K562 (cell line): ENCODE data around the gene LRRC25. TPM values are rescaled to one million over a fixed set of nuclear protein-coding genes. Genes with fewer than 3 reads are reported as not detected.

Experiments used
- CBX5 ChIP-seq: IDR thresholded peaks from 2 replicates; pipeline ENCODE4 v1.6.1; 2014; ENCODE audit warnings: low read depth, borderline replicate concordance
- CCNT2 ChIP-seq: IDR thresholded peaks from 2 replicates; pipeline ENCODE4 v1.6.1; 2011; ENCODE audit warnings: borderline replicate concordance, low read depth, mild to moderate bottlenecking, moderate library complexity, mixed read lengths, low read length; ENCODE audit not compliant: insufficient read length; ENCODE audit errors: extremely low read depth
- EGR1 ChIP-seq: fragments of 450-650 bp; conservative IDR thresholded peaks from 2 replicates; pipeline ENCODE4 v1.6.1; 2017; ENCODE audit warnings: mild to moderate bottlenecking
- HEY1 ChIP-seq: fragments of 250-450 bp; sonication (Bioruptor Pico); IDR thresholded peaks from 2 replicates; pipeline ENCODE4 v1.5.0; 2020; ENCODE audit warnings: mild to moderate bottlenecking, moderate library complexity, borderline replicate concordance
- KLF1 ChIP-seq: fragments of 450-650 bp; IDR thresholded peaks from 2 replicates; pipeline ENCODE4 v1.6.1; 2016; ENCODE audit warnings: missing genetic modification characterization, missing compliant biosample characterization
- ZNF24 ChIP-seq: fragments of 450-650 bp; IDR thresholded peaks from 2 replicates; pipeline ENCODE4 v1.6.1; 2016
- ZNF589 ChIP-seq: fragments of 200-800 bp; sonication (Bioruptor generic); IDR thresholded peaks from 2 replicates; pipeline ENCODE4 v1.6.1; 2016; ENCODE audit warnings: low read depth, missing genetic modification characterization, missing compliant biosample characterization
- polyA plus RNA-seq, 8 experiments: library from polyadenylated mRNA; depleted of rRNA in 4 of 8; stranded (reverse) in 5 of 8; unstranded in 3 of 8; fragments of >200 nt; fragmentation: Nextera tagmentation in 2 of 8; fragmentation: Illumina TruSeq in 1 of 8; extraction: Ambion mirVana in 2 of 8; extraction: Trizol in 1 of 8; gene quantifications; 2 replicates each; pipeline versions ENCODE4 v1.2.1 to v1.2.3, GENCODE V29; 2011 to 2014; ENCODE audit warnings: inconsistent platforms in 1 of 8, missing spikeins in 1 of 8
- total RNA-seq, 7 experiments: library from RNA; depleted of rRNA in 6 of 7; stranded (reverse); fragments of >200 nt in 6 of 7; fragmentation: Illumina TruSeq in 2 of 7; extraction: Trizol in 2 of 7; gene quantifications; 2 replicates each; pipeline versions ENCODE4 v1.2.1 to v1.2.3, GENCODE V29; 2011 to 2021; ENCODE audit warnings: low replicate concordance in 1 of 7
- TF ChIP-seq, protein P1 (sequence below), 2 experiments: fragments of 450-650 bp in 1 of 2; sonication (generic) in 1 of 2; formaldehyde crosslinking in 1 of 2; IDR thresholded peaks; 2 replicates each; pipeline versions ENCODE4 v1.7.1 to v1.9.0; 2016 to 2022; ENCODE audit warnings: inconsistent platforms in 1 of 2, mild to moderate bottlenecking in 1 of 2, missing genetic modification reagents in 1 of 2
- TF ChIP-seq, protein P2 (sequence below): fragments of 200-800 bp; sonication (Bioruptor generic); IDR thresholded peaks from 2 replicates; pipeline ENCODE4 v1.6.1; 2016; ENCODE audit warnings: missing genetic modification characterization, missing compliant biosample characterization
- TF ChIP-seq, protein P3 (sequence below): fragments of 450-650 bp; IDR thresholded peaks from 2 replicates; pipeline ENCODE4 v1.6.1; 2016; ENCODE audit warnings: antibody characterized with exemption

LRRC25 gene
- total and polyA plus RNA-seq, 9 of the 15 experiments (the other 6 are each of a cell fraction or from before 2014, with no cell fraction given), result 0.07 to 0.36 (median 0.10) TPM; not detected in 3

DNA sequence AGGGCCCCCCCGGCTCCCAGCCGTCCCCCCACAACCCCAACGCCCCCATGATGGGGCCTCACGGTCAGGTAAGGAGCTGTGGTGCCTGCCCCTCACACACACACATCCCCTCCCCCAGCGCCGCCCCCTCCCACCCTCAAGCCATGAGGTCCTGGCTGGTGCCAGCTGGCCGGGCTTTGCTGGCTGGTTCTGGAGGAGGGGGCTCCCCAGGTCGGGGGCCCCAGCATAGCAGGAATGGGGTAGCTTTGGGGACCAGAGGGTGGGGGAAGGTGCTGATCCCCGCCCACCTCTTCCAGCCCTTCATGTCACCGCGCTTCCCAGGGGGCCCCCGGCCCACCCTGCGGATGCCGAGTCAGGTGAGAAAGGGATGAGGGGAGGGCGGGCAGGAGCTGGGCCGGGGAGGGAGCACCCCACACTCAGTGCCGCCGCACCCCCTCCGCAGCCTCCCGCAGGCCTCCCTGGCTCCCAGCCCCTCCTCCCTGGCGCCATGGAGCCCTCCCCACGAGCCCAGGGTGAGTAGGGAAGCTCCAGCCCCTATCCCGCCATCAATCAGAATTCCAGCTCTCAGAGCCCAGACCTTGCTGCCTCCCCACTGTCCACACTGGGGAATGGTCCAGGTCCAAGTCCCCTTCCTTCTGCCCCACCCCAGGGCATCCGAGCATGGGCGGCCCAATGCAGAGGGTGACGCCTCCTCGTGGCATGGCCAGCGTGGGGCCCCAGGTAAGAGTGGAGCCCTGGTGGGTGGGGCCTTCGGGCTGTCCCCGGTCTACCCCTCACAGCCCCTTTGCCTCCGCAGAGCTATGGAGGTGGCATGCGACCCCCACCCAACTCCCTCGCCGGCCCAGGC lies 34.2 kb upstream of the LRRC25 start (continued):
- TF ChIP-seq ZNF24 (no peak), CBX5 (no peak), KLF1 (tag) (no peak), HEY1 (no peak), ZNF589 (CRISPR knock-in tag) (no peak), EGR1 (0 out of 2 replicates have a peak, but pooled peaks have one; percentile 12), CCNT2 (no peak)
- TF ChIP-seq, protein P1, sequence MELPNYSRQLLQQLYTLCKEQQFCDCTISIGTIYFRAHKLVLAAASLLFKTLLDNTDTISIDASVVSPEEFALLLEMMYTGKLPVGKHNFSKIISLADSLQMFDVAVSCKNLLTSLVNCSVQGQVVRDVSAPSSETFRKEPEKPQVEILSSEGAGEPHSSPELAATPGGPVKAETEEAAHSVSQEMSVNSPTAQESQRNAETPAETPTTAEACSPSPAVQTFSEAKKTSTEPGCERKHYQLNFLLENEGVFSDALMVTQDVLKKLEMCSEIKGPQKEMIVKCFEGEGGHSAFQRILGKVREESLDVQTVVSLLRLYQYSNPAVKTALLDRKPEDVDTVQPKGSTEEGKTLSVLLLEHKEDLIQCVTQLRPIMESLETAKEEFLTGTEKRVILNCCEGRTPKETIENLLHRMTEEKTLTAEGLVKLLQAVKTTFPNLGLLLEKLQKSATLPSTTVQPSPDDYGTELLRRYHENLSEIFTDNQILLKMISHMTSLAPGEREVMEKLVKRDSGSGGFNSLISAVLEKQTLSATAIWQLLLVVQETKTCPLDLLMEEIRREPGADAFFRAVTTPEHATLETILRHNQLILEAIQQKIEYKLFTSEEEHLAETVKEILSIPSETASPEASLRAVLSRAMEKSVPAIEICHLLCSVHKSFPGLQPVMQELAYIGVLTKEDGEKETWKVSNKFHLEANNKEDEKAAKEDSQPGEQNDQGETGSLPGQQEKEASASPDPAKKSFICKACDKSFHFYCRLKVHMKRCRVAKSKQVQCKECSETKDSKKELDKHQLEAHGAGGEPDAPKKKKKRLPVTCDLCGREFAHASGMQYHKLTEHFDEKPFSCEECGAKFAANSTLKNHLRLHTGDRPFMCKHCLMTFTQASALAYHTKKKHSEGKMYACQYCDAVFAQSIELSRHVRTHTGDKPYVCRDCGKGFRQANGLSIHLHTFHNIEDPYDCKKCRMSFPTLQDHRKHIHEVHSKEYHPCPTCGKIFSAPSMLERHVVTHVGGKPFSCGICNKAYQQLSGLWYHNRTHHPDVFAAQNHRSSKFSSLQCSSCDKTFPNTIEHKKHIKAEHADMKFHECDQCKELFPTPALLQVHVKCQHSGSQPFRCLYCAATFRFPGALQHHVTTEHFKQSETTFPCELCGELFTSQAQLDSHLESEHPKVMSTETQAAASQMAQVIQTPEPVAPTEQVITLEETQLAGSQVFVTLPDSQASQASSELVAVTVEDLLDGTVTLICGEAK (IDR thresholded peaks at IDR 0.05), result no peak
- TF ChIP-seq, protein P1 (CRISPR knock-in tag; IDR thresholded peaks at IDR 0.05), result no peak
- TF ChIP-seq, protein P2, sequence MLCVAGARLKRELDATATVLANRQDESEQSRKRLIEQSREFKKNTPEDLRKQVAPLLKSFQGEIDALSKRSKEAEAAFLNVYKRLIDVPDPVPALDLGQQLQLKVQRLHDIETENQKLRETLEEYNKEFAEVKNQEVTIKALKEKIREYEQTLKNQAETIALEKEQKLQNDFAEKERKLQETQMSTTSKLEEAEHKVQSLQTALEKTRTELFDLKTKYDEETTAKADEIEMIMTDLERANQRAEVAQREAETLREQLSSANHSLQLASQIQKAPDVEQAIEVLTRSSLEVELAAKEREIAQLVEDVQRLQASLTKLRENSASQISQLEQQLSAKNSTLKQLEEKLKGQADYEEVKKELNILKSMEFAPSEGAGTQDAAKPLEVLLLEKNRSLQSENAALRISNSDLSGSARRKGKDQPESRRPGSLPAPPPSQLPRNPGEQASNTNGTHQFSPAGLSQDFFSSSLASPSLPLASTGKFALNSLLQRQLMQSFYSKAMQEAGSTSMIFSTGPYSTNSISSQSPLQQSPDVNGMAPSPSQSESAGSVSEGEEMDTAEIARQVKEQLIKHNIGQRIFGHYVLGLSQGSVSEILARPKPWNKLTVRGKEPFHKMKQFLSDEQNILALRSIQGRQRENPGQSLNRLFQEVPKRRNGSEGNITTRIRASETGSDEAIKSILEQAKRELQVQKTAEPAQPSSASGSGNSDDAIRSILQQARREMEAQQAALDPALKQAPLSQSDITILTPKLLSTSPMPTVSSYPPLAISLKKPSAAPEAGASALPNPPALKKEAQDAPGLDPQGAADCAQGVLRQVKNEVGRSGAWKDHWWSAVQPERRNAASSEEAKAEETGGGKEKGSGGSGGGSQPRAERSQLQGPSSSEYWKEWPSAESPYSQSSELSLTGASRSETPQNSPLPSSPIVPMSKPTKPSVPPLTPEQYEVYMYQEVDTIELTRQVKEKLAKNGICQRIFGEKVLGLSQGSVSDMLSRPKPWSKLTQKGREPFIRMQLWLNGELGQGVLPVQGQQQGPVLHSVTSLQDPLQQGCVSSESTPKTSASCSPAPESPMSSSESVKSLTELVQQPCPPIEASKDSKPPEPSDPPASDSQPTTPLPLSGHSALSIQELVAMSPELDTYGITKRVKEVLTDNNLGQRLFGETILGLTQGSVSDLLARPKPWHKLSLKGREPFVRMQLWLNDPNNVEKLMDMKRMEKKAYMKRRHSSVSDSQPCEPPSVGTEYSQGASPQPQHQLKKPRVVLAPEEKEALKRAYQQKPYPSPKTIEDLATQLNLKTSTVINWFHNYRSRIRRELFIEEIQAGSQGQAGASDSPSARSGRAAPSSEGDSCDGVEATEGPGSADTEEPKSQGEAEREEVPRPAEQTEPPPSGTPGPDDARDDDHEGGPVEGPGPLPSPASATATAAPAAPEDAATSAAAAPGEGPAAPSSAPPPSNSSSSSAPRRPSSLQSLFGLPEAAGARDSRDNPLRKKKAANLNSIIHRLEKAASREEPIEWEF (CRISPR knock-in tag), result no peak
- TF ChIP-seq, protein P3, sequence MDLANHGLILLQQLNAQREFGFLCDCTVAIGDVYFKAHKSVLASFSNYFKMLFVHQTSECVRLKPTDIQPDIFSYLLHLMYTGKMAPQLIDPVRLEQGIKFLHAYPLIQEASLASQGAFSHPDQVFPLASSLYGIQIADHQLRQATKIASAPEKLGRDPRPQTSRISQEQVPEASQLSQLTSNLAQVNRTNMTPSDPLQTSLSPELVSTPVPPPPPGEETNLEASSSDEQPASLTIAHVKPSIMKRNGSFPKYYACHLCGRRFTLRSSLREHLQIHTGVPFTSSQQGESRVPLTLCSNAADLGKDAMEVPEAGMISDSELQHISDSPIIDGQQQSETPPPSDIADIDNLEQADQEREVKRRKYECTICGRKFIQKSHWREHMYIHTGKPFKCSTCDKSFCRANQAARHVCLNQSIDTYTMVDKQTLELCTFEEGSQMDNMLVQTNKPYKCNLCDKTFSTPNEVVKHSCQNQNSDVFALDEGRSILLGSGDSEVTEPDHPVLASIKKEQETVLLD, result no peak
